Calu3 (cell line): Measurements from ENCODE around the gene STX4. TPM values are rescaled to one million over a fixed set of nuclear protein-coding genes. Genes with fewer than 3 reads are reported as not detected.
A peak's percentile ranks its signal among the peaks of the same experiment; 100 is the strongest.

Experiments
- BruUV-seq: library from RNA; stranded (reverse); fragments of 400-500 nt; replicated peaks from 2 replicates; lab custom pipeline; 2021; lab: Mats Ljungman, UMichigan
- CTCF ChIA-PET: fragments of 300-600 bp; sonication (Branson Sonifier 250); formaldehyde crosslinking; loops from one replicate; lab custom pipeline; 2022; ENCODE audit warnings: antibody characterized with exemption; lab: Charles Lee
- DNase-seq: peaks from one replicate; pipeline ENCODE4 v3.0.0; 2022
- H3K27ac Mint-ChIP-seq: one replicate; pipeline ENCODE4 v1.8.0; 2022; ENCODE audit warnings: mixed read lengths; ENCODE audit not compliant: unreplicated experiment
- H3K27me3 Mint-ChIP-seq: one replicate; pipeline ENCODE4 v1.8.0; 2022; ENCODE audit warnings: mixed read lengths; ENCODE audit not compliant: unreplicated experiment
- H3K36me3 Mint-ChIP-seq: one replicate; pipeline ENCODE4 v1.8.0; 2022; ENCODE audit warnings: mild to moderate bottlenecking, moderate library complexity, mixed read lengths; ENCODE audit not compliant: insufficient read depth, unreplicated experiment
- H3K4me1 Mint-ChIP-seq: one replicate; pipeline ENCODE4 v1.8.0; 2022; ENCODE audit warnings: mild to moderate bottlenecking, low read depth, mixed read lengths; ENCODE audit not compliant: unreplicated experiment
- H3K4me3 Mint-ChIP-seq: one replicate; pipeline ENCODE4 v1.8.0; 2022; ENCODE audit warnings: mild to moderate bottlenecking, low read depth, moderate library complexity, mixed read lengths; ENCODE audit not compliant: unreplicated experiment
- H3K9me3 Mint-ChIP-seq: one replicate; pipeline ENCODE4 v1.8.0; 2022; ENCODE audit warnings: low read depth, mixed read lengths; ENCODE audit not compliant: unreplicated experiment
- intact Hi-C: fragments of 100-400 bp; cut with micrococcal nuclease; formaldehyde crosslinking; loops from one replicate; pipeline ENCODE4 v1.10.0; 2022; ENCODE audit not compliant: unreplicated experiment
- total RNA-seq: library from RNA; stranded (reverse); gene quantifications from 2 replicates; pipeline ENCODE4 v1.2.3, GENCODE V29; 2022
- TF ChIP-seq, protein P1 (sequence below): fragments of 200-600 bp; IDR thresholded peaks from one replicate; pipeline ENCODE4 v1.8.0; 2022; ENCODE audit warnings: antibody characterized with exemption; ENCODE audit not compliant: unreplicated experiment

Gene STX4
- total RNA-seq, 1 experiment from 2014 or later = 100 TPM

- CTCF ChIA-PET = interaction anchor here (0.6 to 2.4 kb wide), 6 partner anchors 16 to 88 kb away, joined by 3 to 20 read pairs (median 4); partner anchors contain the start of gene HSD3B7
- Mint-ChIP-seq H3K36me3 (peaks cover 42% of the 10 kb centered on the region), H3K9me3 (no peaks in the 10 kb centered on the region), H3K27ac (peak overlapping the region; percentile 89), H3K4me3 (peak overlapping the region; percentile 88), H3K27me3 (no peaks in the 10 kb centered on the region), H3K4me1 (peaks cover 26% of the 10 kb centered on the region)
- BruUV-seq = no TSS peak
- DNase-seq = peak; percentile 96
- TF ChIP-seq, protein P1, sequence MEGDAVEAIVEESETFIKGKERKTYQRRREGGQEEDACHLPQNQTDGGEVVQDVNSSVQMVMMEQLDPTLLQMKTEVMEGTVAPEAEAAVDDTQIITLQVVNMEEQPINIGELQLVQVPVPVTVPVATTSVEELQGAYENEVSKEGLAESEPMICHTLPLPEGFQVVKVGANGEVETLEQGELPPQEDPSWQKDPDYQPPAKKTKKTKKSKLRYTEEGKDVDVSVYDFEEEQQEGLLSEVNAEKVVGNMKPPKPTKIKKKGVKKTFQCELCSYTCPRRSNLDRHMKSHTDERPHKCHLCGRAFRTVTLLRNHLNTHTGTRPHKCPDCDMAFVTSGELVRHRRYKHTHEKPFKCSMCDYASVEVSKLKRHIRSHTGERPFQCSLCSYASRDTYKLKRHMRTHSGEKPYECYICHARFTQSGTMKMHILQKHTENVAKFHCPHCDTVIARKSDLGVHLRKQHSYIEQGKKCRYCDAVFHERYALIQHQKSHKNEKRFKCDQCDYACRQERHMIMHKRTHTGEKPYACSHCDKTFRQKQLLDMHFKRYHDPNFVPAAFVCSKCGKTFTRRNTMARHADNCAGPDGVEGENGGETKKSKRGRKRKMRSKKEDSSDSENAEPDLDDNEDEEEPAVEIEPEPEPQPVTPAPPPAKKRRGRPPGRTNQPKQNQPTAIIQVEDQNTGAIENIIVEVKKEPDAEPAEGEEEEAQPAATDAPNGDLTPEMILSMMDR = no peak
- intact Hi-C loops = loop anchor here (5.0 kb wide), 1 partner anchor 69 kb away; no protein-coding TSS in a partner anchor
Observed at GRCh38 chr16:31073142-31073969, 40.0 kb downstream of the STX4 start.

- TF ChIP-seq, protein P1 = no peak
- no TSS peak for BruUV-seq
Observed at GRCh38 chr16:31073970-31074813, 40.8 kb downstream of the STX4 start, which contains the start of the genes ZNF646 and ZNF668. Gene ZNF646 (plus strand): TSS chr16:31074422. CDS start chr16:31076325, 1,903 bp downstream. Gene ZNF668 (minus strand): TSS chr16:31074240. CDS start chr16:31064459, 9,781 bp downstream.

DNA sequence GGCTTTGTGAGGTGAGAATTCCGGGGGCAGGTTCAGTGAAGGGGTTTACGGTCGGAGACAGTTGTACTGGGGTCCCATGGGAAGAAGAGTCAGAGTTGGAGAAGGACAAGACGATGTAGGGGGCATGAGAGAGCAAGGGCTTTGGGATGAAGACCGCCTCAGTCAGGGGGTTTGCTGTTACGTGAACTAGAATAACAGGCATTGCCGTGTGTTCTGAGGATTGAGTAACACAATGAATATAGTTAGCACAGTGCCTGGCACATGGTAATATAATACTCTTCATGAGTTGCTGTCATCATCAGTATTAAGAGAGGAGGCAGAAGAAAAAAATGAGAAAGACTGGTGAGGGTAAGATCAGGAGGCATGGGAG, 41.4 kb downstream of the STX4 start:
- no peaks in the 10 kb centered on the region for H3K27me3 Mint-ChIP-seq
- TF ChIP-seq, protein P1 = no peak
- intact Hi-C loops = loop anchor here (1.0 to 5.0 kb wide), 4 partner anchors 20 to 89 kb away; partner anchors contain the start of genes HSD3B7, KAT8 and VKORC1
- H3K27ac Mint-ChIP-seq = peak overlapping the region; percentile 89
- BruUV-seq = no TSS peak
- CTCF ChIA-PET = interaction anchor here (0.8 to 2.4 kb wide), 6 partner anchors 17 to 259 kb away, joined by 3 to 20 read pairs (median 4); partner anchors contain the start of gene HSD3B7
- H3K4me1 Mint-ChIP-seq = peaks cover 26% of the 10 kb centered on the region
- peaks cover 48% of the 10 kb centered on the region for H3K36me3 Mint-ChIP-seq
- no peak for DNase-seq
- H3K4me3 Mint-ChIP-seq = peak overlapping the region; percentile 88
- no peaks in the 10 kb centered on the region for H3K9me3 Mint-ChIP-seq

More at GRCh38 chr16:31073970-31074813, 40.8 kb downstream of the STX4 start, which contains the start of the genes ZNF646 and ZNF668:
- H3K27me3 Mint-ChIP-seq = no peaks in the 10 kb centered on the region
- intact Hi-C loops = loop anchor here (1.0 to 5.0 kb wide), 4 partner anchors 21 to 89 kb away; partner anchors contain the start of genes HSD3B7, KAT8 and VKORC1
- CTCF ChIA-PET = interaction anchor here (0.6 to 2.4 kb wide), 7 partner anchors 17 to 259 kb away, joined by 3 to 20 read pairs (median 4); partner anchors contain the start of gene HSD3B7
- DNase-seq = peak; percentile 98
- H3K36me3 Mint-ChIP-seq = peaks cover 48% of the 10 kb centered on the region
- no peaks in the 10 kb centered on the region for H3K9me3 Mint-ChIP-seq
- peak within 1 kb of the TSS; percentile 89 for H3K27ac Mint-ChIP-seq
- H3K4me1 Mint-ChIP-seq = peaks cover 26% of the 10 kb centered on the region
- peak within 1 kb of the TSS; percentile 88 for H3K4me3 Mint-ChIP-seq

GRCh38 chr16:31076319-31076718, 43.0 kb downstream of the STX4 start:
- intact Hi-C loops = no loop called here
- Mint-ChIP-seq H3K27me3 (no peaks in the 10 kb centered on the region), H3K27ac (no peak overlapping the region), H3K36me3 (peaks cover 63% of the 10 kb centered on the region), H3K4me1 (peaks cover 26% of the 10 kb centered on the region), H3K9me3 (no peaks in the 10 kb centered on the region), H3K4me3 (no peak overlapping the region)
- DNase-seq = no peak
- BruUV-seq = no TSS peak
- CTCF ChIA-PET = no interaction called here
- TF ChIP-seq, protein P1 = no peak
